CD1c-positive myeloid dendritic cell (primary cell): Measurements from ENCODE around the gene ATP6V0A4.
"Not testable (repeated sequence)": the region's sequence is repeated elsewhere in the genome, so short reads cannot be mapped to it uniquely, and the experiment has no call there.

Source experiments
- DNase-seq: peaks from one replicate; pipeline ENCODE4 v3.0.0-alpha.2; 2016; ENCODE audit errors: extremely low spot score

The ATP6V0A4 gene

DNA sequence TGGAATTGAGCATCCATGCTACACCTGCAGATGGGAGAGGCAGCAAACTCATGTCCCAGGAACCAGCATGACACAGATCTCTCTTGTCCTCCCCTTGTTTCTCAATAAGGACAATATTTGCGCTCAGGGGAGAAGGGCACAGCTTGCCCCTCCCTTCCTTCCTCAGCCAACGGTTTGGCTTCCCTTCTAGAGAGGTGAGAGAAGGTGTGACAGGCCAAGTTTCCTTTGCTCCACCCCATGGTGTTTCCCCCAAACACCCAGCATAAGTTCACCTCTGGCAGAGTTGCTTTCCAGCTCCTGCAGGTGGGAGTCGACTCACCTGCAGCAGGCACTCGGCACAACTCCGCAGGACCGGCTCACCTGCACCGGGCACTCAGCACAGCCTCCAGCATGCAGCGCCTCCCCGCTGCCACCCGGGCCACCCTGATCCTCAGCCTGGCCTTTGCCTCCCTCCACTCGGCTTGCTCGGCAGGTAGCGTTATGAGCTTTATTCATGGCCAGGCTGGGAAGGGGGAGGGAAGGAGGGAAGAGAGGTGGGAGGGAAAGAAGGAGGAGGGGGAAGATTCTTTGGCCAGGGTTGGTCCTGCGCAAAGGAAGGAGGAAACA lies at the start of gene ATP6V0A4, which contains the start of gene TMEM213:
Gene ATP6V0A4 (minus strand): TSS at position 482 of the 606 bp plus-strand sequence. CDS start 26,949 bp downstream, outside the sequence.
Gene TMEM213 (plus strand): TSS at position 280 of the 606 bp plus-strand sequence. CDS start 111 bp downstream, at position 391.
- DNase-seq = no peak

DNA sequence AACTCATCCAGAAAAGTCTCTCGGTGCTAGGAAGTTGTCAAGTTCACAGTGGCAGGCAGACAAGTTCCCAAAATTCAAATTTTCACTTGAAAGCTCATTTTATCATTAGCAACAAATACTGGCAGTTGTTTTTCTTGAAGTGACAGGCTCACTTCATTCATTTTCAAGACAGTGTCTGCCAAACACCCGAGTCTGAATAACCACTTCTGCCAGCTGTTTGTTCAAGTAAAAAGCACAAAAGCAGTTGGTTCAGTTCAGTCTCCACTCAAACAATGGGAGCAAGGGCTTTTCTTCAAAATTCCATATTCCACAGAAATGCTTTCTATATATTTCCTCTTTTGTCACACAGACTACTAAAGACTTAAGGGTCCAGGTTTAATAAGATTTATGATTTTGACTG lies 47.7 kb upstream of the ATP6V0A4 start:
- no peak for DNase-seq

DNA sequence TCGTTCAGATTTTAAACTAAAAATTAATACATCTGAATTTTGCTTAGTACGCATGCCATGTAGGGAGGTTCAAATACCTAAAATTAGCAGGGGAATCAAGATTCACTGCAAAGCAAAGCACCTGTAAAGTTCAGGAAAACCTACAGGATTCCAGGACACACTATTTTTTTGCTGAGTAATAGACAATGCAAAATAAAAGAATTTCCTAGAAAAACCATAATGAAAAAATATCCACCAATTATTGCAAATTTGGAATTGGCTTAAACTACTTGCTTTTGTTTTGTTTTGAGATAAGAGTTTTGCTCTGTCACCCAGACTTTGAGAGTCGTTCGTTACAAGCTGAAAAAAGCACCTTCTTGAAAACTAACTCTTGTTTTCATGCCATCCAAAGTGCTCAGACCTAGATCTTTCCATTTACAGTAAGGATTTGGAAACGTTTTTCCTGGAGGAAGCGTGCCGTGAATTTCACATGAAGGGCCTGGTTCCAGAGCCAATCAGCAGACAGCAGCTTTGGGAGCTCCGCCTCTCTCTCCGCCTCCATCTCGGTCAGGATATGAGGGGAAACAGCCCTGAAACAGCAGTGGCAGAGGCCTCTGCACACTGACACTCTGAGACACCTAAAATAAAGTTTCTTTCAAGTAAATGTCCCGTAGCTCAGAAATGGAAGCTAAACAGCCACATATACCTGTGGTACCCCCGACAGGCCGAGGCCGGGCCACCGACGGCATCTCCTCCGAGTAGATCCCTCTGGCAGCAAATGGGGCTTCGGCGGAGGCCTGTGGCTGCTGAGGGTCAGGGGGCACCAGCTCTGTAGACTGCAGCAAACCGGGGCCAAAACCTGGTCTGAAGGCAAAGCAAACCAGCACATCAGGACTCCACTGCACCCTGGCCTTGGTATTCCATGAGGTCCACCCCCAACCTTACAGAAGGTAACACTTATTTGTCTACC lies 45.9 kb upstream of the ATP6V0A4 start:
- DNase-seq = no peak

DNA sequence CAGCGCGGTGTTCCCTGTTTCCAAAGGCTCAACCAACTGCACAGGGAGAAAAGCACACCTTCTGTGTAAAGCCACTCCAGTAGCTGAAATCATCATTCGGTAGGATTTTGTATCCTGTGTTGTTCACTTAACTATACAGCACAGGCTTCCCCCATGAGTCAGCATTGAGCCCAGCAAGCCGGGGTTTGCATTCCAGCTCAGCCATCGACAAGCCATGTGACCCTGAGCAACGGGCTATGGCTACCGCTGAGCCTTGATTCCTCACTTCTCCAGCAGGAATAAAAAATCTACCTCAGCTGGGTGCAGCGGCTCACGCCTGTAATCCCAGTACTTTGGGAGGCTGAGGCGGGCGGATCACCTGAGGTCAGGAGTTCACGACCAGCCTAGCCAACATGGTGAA lies 44.1 kb upstream of the ATP6V0A4 start:
- no peak for DNase-seq

DNA sequence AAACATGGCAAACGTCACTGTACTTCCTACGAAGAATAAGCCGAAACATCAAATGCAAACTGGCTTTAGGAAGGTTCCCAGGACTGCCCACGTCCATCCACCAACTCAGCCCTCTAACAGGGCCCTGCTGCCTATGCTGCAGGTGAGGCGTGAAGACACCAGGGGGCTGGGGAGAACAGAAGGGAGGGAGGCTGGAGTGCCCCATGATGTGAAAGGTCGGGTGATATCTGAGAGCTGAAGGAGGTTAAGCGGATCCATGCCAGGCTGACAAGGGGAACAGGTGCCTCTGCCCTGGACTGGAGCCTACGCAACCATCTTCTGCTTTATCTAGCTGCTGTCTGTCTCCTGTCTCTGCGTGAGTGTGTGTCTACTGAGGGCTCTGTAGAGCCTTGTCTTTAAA lies 40.2 kb upstream of the ATP6V0A4 start:
- no peak for DNase-seq

DNA sequence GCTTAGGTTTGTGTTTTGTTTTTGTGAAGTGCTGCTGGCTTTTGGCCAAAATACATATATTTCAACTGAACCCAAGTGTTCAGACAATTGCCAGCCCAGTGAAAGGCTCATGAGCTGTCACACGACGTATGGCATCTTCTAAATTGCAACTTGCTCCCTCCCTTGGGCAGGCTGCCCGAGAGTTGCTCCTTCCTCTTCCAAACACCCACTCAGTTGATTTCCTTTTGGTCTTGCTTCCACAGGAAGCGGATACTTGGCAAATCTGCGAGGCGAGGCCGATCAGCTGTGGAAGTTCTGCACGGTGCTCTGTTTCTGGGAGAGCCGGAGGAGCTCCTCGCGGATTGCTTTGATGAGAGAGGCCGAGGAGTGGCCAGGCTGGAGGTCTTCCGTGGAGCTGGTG lies 39.6 kb upstream of the ATP6V0A4 start:
- no peak for DNase-seq

DNA sequence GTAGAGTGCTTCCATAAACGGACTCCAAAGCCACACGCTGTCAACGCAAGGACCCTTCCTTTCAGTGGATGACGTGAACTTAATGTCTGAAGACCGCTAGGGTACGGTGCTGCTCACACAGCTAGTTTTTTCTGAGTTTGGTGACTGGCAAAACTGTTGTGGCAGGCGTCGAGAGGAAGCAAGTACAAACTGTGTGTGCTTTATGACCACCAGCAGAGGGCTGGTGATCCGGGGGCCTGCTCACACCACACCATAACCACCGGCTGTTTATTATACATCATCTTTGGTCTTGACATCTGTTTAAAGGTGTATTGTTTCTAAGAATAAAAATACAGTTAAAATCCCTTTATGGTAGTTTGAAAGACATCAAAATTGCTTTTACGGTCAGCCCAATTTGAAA lies 37.1 kb upstream of the ATP6V0A4 start:
- DNase-seq = no peak

DNA sequence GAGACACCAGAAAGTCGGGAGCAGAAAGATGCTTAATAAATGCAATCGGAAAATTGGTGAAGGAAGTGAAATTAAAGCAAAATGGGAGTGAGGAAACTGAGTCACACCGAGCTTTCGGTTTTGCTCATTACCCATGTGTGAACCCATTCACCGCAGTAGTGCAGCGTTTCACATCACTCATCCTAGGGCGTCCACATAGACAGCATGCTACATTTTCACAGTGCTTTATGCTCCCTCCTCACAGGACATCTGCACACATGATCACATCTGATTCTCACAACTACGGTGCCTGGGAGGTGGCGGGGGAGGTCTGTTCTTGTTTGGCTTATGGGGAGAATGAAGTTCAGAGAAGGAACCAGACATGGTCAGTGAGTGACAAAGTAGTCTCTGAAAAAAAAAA lies 36.6 kb upstream of the ATP6V0A4 start:
- no peak for DNase-seq

DNA sequence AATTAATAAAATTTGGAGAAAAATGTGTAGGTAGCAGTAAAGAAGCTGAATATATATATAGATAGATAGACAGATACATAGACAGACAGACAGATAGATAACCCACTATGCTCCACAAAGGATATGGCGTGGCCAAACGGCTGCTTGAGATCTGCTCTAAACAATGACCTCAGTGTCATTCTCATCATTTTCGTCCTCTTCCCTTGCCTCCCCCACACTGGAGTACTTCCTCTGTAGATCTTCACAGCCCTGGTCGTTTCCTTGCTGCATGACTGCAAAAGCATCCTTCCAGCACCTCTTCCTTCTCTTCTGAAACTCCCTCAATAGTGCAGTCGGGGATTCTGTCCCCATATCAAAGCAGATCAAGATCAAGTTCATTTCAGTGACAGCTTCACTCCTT lies 35.6 kb upstream of the ATP6V0A4 start:
- DNase-seq = no peak

DNA sequence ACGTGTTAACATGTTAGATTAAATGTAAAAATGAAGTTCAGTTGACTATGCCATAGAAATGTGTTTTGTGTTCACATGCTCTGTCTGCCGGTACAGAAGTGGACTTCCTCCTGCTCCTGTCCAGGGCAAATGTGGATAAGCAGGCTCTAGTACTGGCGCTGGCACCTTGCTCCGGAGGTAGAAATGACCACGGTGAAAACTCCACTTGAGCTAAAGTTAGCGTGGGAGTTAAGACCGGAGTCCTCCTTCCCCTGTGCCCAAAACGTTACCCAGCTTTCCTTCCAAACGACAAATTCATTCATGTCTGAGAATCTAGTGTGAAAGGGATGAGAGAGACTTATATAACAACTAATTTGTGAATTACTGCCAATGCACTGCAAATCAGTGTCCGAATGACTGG lies 35.0 kb upstream of the ATP6V0A4 start:
- DNase-seq = no peak

DNA sequence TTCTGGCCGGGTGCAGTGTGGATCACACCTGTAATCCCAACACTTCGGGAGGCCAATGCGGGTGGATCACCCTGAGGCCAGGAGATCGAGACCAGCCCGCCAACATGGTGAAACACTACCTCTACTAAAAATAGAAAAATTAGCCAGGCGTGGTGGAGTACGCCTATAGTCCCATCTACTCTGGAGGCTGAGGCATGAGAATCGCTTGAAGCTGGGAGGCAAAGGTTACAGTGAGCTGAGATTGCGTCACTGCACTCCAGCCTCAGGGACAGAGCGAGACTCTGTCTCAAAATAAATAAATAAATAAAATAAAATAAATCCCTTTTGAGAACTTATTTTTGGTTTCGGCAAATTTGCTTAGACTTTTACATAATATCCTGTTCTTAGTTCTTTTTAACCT lies 31.3 kb upstream of the ATP6V0A4 start:
- no peak for DNase-seq

DNA sequence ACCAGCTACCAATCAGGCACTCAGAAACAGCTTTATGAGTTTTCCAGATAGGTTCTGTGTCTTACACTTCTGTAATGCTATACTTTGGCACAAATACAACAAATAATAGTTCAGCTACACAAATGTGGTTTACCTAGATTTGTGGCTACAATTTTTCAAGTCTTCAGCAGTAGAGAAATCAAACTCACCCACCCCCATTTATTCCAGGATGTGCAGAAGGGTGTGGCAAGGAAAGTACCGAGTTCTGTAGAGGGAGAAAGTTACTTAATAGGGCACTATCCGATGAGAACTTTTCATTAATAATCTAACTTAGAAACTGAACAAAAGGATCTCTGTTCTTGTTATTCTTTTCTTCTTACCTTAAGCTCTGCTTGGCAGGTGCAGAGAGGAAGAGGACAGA lies 30.3 kb upstream of the ATP6V0A4 start:
- no peak for DNase-seq

DNA sequence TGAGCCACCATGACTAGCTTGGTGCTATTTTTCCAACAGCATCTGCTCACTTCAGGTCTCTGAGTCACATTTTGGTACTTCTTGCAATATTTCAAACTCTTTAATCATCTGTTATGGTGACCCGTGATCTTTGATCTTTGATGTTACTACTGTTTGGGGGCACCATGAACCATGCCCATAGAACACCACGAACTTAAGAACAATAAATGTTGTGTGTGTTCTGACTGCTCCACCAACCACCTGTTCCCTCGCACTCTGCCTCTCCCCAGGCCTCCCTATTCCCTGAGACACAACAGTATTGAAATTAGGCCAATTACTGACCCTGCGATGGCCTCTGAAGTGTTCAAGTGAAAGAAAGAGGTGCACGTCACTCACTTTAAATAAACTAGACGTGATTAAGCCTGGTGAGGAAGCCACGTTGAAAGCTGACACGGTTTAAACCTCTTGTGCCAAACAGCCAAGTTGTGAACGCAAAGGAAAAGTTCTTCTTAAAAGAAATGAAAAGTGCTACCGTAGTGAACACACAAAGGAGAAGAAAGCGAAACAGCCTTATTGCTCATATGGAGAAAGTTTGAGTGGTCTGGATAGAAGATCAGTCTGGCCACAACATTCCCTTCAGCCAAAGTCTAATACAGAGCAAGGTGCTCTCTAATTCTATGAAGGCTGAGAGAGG lies 27.2 kb upstream of the ATP6V0A4 start:
- DNase-seq = no peak

DNA sequence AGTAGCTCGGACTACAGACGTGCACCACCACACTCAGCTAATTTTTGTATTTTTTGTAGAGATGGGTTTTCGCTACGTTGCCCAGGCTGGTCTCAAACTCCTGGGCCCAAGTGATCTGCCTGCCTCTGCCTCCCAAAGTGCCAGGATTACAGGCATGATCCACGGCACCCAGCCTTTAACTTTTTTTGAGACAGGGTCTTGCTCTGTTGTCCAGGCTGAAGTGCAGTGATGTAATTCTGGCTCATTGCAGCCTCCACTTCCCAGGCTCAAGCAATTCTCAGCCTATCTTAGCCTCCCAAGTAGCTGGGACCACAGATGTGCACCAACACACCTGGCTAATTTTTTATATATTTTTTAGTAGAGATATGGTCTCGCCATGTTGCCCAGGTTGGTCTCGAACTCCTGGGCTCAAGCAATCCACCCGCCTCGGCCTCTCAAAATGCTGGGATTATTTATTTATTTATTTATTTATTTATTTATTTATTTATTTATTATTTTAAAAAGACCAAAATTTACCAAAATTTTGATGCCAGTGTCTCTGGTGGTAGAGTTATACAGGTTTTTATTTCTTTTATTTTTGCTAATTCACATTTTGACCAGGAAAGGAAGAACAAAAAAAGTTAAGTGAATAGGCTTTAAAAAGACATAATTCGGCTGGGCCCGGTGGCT lies 25.0 kb upstream of the ATP6V0A4 start:
- DNase-seq = no peak

DNA sequence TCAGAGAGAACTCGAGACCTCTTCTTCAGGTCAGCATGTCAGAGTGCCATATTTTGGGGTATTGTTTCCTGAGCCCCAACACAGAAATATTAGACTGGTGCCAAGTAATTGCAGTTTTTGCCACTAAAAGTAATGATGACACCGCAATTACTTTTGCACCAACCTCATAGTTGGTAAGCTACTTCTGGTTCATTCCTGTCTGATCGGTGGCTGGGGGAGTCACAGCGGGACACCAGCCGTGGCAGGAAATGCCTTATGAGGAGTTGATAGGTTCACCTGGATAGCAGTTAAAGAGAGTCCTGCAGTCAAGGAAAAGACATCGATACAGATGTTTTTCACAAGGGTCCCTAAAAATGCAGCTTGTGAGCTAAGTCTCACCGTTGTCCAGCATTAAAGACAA lies 23.9 kb upstream of the ATP6V0A4 start:
- no peak for DNase-seq

DNA sequence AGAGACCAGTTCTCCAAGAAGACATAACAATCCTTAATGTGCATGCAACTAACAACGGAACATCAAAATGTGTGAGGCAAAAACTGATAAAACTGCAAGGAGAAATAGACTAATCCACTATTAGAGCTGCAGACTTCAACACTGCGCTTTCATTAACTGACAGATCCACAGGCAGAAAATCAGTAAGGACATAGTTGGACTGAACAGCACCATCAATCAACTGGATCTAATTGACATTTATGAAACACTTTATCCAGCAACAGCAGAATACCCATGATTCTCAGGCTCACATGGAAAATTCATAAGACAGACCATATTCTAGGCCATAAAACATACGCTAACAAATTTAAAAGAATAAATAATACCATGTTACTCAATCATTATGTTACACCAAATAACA lies 21.6 kb upstream of the ATP6V0A4 start:
- DNase-seq = no peak

DNA sequence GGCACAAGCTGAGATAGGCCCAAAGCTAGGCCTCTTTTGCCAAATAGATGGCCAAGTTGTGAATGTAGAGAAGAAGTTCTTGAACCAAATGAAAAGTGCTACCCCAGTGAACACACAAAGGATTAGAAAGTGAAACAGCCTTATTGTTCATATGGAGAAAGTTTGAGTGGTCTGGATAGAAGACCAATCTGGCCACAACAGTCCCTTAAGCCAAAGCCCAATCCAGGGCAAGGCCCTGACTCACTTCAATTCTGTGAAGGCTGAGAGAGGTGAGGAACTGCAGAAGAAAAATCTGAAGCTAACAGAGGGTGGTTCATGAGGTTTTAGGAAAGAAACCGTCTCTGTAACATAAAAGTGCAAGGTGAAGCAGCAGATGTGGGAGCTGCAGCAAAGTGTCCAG lies 18.7 kb upstream of the ATP6V0A4 start:
- no peak for DNase-seq

DNA sequence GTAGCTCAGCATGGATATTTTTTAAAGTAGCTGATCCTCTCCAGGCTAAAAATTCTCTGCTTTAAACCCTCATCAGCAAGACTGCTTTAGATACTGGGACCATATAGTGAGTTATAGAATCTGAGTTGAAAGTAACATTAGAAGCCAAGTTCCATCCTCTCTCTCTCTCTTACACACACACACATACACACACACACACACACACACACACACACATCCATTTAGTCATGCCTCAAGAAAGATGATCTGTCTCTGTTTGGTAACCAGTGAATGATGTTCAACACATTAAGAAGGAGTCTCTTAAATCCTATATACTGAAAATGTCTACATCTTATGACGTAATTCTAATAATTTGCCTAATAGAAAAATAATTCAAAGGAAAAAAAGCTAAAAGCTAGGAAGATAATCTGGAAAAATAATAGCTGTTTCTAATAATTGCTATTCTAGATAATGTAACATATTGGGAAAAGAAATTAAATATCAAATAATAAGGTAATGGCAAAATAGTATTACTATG lies 16.9 kb upstream of the ATP6V0A4 start:
- no peak for DNase-seq

DNA sequence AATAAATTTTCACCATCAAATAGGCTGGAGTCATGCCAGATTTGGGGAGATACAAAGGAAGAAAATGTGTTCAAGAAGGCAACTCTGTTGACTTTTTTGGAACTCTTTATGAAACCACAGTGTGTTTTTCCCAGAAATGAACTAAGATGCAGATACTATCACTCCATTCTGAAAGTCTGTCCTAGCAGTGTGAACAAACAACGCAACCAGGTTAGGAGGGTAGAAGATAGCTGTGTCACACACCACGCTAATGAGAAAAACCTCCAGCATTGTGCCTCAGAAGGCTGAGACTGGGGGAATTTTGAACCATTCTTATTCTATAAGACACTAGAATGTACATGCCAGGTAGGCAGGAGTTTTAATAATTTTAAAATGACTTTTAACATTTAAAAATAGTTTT lies 15.9 kb upstream of the ATP6V0A4 start:
- no peak for DNase-seq

DNA sequence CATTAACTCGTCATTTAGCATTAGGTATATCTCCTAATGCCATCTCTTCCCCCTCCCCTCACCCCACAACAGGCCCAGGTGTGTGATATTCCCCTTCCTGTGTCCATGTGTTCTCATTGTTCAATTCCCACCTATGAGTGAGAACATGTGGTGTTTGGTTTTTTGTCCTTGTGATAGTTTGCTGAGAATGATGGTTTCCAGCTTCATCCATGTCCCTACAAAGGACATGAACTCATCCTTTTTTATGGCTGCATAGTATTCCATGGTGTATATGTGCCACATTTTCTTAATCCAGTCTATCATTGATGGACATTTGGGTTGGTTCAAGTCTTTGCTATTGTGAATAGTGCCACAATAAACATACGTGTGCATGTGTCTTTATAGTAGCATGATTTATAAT lies 13.3 kb upstream of the ATP6V0A4 start:
- not testable (repeated sequence) for DNase-seq

DNA sequence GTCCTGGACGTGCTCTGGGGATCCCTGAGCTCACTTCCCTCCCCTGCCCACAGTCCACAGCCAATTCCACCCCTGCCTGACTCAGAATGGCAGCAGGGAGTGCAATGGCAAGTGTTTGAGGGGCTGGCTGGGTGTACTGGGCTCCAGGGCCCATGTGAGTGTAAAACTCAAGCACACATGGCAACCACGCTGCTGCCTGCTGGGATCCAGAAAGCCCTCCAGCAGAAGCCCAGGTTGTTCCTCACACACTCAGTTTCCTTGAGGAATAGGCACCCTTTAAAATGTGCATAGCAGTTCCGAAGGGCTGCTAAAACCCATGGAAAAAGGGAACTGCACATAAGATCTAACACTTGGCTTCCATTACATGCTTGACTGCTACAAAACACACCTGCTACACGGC lies 11.3 kb upstream of the ATP6V0A4 start:
- no peak for DNase-seq

DNA sequence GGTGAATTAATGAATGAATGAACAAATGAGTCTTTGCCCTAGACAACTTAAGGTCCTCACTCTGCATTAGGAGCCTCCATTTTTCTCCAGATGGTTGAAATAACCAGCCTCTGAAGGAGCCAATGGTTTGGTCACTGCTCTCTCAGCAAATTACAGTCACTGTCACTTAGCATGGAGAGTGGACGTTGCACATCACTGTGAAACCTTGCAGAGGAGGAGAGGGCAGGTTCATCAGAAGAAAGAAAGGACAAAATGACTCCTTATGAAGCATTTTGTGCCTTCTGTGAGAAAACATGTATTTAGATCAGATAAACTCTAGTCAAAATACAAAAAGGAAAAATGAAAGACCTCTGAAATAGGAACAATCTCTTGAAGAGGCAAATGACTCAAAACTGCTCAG lies 6.6 kb upstream of the ATP6V0A4 start:
- no peak for DNase-seq
